Coronary artery (tissue), 2 donors: Measurements from ENCODE around the gene PITPNC1.
"Not testable (repeated sequence)": the region's sequence is repeated elsewhere in the genome, so short reads cannot be mapped to it uniquely, and the experiment has no call there.

Source experiments
- DNase-seq: peaks from one replicate; pipeline ENCODE4 v3.0.0-alpha.2; 2017; ENCODE audit warnings: low spot score
- H3K27ac ChIP-seq, 2 donors: fragments of 200-600 bp; sonication (generic); one replicate each; pipeline ENCODE4 v1.5.1; 2016 to 2019
- H3K4me3 ChIP-seq: fragments of 200-600 bp; sonication (generic); 2 replicates; pipeline ENCODE4 v1.5.1; 2016; ENCODE audit warnings: mild to moderate bottlenecking, moderate library complexity
- TF ChIP-seq, protein P1 (sequence below): fragments of 200-600 bp; sonication (generic); IDR thresholded peaks from one replicate; pipeline ENCODE4 v1.5.1; 2019; ENCODE audit warnings: antibody characterized with exemption

The PITPNC1 gene

DNA sequence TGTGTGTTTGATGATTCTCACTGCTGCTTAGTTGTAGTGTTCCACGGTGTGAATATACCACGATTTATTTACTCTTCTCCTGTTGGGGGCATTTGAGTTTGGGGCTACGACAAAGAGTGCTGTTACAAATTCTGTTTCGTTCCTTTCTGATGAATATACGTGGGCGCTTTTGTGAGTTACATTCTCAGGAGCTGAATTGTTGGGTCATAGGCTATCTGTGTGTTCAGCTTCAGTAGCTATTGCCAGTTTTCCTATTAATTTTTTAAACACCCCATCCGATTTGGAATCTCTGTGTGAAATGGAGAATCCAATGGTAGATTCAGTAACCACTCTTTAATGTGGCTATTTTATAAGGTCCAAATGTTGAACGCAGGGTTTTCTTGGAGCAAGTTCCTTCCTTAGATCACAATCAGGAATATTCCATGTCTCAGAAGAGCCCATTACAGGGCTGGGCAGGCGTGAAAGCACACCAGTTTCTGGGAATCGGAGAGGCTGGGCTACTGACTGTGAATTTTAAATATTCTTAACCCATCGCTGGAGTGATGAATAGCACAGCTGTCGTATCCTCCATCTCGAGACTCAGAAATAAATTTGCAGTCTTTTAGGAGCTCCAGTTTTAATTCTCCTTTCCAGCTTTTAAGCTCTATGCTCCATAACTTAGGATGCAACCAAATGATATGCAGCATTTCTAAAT lies 115.9 kb downstream of the PITPNC1 start:
- no peak overlapping the region for H3K27ac ChIP-seq
- no peak overlapping the region for H3K4me3 ChIP-seq
- TF ChIP-seq, protein P1, sequence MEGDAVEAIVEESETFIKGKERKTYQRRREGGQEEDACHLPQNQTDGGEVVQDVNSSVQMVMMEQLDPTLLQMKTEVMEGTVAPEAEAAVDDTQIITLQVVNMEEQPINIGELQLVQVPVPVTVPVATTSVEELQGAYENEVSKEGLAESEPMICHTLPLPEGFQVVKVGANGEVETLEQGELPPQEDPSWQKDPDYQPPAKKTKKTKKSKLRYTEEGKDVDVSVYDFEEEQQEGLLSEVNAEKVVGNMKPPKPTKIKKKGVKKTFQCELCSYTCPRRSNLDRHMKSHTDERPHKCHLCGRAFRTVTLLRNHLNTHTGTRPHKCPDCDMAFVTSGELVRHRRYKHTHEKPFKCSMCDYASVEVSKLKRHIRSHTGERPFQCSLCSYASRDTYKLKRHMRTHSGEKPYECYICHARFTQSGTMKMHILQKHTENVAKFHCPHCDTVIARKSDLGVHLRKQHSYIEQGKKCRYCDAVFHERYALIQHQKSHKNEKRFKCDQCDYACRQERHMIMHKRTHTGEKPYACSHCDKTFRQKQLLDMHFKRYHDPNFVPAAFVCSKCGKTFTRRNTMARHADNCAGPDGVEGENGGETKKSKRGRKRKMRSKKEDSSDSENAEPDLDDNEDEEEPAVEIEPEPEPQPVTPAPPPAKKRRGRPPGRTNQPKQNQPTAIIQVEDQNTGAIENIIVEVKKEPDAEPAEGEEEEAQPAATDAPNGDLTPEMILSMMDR, result no peak
- no peak for DNase-seq

DNA sequence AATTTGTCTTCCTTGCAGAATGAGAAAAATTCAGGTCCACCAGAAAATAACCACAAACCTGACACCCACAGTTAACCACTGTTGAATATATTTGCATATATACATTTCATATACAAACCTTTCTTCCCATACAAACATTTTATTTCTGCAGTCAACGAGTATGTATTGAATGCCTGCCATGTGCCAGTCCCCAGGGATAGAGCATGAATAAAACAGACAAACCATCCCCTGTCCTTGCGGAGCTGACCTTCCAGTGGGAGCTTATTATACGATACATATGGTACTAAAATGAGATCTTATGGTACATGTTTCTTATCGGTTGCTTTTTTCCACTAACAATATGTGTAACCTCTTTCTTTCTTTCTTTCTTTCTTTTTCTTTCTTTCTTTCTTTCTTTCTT lies 116.7 kb downstream of the PITPNC1 start:
- Histone ChIP-seq H3K4me3 (no peak overlapping the region), H3K27ac (no peak overlapping the region)
- no peak for DNase-seq
- TF ChIP-seq, protein P1, result no peak

DNA sequence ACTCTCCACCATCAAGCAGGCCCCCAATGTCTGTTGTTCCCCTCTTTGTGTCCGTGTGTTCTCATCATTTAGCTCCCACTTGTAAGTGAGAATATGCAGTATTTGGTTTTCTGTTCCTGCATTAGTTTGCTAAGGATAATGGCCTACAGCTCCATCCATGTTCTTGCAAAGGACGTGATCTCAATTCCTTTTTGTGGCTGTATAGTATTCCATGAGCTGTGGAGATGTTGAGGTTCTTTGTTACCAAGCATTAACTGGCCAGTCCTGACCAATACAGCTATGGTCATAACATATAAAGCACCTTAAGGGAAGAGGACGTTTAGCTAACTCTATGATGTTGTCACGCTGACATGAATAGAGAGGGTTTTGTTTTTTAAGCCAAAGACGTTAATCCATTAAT lies 118.5 kb downstream of the PITPNC1 start:
- H3K4me3 ChIP-seq, H3K27ac ChIP-seq, DNase-seq: not testable (repeated sequence)

DNA sequence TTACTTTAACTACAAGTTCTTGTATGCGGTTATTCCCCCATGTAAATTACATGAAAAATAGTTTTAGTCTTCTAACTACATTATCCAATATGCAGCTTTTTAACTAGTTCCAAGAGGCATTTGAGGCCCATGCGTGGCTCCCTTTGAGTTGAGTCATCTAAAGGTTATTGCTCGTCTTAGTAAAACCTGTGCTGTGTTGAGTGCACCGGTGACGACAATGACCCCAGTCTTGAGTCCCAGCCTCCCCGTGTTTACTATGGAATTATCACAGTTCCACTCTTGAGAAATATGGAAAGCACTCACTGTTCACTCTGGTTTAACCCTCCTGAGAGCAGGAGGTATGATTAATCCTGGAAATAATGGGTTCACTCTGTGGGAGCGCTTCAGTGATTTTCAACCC lies 119.2 kb downstream of the PITPNC1 start:
- Histone ChIP-seq H3K4me3 (no peak overlapping the region), H3K27ac (no peak overlapping the region)
- TF ChIP-seq, protein P1, result no peak
- DNase-seq, result no peak

DNA sequence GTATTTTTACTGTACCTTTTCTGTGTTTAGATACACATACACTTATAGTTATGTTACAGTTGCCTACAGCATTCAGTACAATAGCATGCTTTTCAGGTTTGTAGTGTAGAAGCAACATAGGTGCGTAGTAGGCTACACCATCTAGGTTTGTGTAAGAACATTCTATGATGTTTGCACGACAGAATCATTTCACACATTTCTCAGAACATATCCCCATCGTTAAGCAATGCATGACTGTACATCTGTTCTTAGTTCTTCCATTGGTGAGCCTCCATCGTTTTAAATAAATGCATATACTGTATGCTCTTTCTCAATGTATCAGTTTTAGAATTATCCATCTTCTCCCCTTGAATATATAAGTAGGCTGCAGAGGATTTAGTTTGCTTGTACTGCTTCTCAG lies 122.6 kb downstream of the PITPNC1 start:
- Histone ChIP-seq H3K27ac (no peak overlapping the region), H3K4me3 (no peak overlapping the region)
- DNase-seq, result no peak
- TF ChIP-seq, protein P1, result no peak

DNA sequence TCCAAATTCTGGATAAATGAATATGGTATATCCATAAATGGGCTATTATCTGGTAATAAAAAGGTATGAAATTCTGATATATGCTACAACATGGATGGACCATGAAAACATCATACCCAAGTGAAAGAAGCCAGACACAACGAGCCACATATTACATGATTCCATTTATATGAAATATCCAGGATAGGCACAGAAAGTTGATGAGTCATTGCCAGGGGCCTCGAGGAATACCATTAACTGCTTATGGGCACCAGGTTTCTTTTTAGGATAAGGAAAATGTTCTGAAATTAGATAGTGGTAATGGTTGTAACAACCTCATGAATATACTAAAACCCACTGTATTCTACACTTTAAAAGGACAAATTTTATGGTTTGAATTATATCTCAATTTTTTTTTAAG lies 123.2 kb downstream of the PITPNC1 start:
- TF ChIP-seq, protein P1, result no peak
- H3K4me3 ChIP-seq, result no peak overlapping the region
- DNase-seq, result no peak
- no peak overlapping the region for H3K27ac ChIP-seq

DNA sequence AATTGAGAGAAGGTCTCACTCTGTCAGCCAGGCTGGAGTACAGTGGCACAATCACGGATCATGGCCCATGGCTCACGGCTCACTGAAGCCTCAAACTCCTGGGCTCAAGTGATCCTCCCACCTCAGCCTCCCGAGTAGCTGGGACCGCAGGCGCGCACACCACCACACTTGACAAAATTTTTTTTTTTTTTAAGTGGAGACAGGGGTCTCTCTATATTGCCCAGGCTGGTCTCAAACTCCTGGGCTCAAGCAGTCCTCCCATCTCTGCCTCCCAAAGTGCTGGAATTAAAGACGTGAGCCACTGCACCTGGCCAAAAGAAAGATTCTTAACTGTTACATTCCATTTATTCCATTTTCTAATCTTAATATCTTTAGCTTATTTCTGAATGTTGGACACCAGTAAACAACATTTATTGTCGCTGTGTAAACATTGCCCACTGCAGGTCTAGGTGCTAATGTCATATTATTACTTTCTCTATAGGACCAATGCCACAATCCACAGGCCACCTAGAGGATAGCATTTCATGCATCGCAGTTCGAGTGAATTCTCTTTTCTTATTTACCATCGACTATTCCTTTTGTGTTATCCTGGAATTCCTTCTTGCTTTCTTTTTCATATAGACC lies 123.7 kb downstream of the PITPNC1 start:
- TF ChIP-seq, protein P1, result no peak
- Histone ChIP-seq H3K27ac (no peak overlapping the region), H3K4me3 (no peak overlapping the region)
- no peak for DNase-seq
